Activated CD8-positive, alpha-beta memory T cell treated with anti-CD3 and anti-CD28 coated beads for 24 hours (primary cell): ENCODE data around the gene CIB4.
"Not testable (repeated sequence)": the region's sequence is repeated elsewhere in the genome, so short reads cannot be mapped to it uniquely, and the experiment has no call there.

Experiments
- DNase-seq: peaks from one replicate; pipeline ENCODE4 v3.0.0-alpha.2; 2020

CIB4 gene

DNA sequence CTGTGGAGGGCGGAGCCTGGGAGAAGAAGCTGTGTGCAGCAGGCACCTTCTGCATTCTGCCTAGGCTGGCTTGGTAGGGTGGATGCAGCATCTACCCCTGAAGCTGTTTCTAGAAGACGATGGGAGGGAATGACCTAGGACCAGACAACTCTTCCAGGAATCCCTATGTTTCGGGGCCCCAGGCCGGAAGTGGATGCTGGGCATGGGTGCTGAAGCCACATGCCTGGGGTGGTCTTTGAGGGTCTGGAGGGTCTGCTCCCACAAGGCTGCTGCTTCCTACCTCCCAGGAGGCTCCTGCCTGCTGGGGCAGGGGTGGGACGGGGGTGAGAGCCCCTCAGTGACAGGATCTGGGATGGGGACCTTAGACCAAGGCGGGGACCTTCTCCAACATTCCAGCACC lies 61.0 kb downstream of the CIB4 start:
- no peak for DNase-seq

DNA sequence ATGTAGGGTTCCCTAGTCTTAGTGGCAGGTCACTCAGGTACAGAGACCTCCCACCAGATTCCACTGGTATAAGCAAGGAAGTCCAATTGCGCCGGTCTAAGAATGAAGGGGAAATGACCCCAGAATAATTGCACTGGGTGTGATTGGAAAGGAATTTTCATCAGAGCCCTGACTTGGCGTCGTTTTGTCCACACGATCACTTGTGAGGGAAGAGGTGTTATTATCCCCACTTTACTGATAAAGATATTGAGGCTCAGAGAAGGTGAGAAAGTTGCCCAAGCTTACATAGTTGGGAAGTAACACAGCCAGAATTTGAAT lies 61.5 kb downstream of the CIB4 start:
- DNase-seq = no peak

DNA sequence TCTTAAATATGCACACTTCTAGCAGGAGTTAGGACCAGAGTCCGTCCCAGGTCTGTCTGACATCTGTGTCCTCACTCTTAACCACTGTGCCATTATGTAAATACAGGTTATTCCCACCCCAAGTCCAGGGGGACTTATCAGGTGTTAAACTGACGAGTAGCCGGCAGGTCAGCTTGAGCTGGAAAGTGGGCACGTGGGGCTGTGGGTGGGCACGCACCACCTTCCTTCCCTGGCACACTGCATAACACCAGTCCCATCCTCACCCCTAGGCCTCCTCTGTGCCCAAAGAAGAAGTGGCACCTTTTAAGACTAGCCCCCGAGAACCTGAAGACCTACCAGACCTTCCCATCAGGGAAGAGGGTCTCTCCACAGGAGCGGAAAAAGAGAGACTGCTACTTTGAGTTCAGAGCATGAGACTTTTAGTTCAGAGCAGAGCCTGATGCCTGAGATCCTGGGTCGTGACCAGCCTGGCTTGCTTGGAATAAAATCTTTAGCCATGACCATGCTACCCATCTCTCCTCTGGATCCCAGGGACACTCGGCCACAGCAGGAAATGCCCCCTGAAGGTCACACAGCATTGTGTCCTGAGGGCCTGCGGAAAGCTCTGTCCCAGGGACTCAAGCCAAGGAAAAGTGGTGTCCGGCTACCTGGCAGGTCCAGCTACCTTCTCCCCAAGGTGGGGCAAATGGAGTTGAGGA lies 62.0 kb downstream of the CIB4 start:
- no peak for DNase-seq

DNA sequence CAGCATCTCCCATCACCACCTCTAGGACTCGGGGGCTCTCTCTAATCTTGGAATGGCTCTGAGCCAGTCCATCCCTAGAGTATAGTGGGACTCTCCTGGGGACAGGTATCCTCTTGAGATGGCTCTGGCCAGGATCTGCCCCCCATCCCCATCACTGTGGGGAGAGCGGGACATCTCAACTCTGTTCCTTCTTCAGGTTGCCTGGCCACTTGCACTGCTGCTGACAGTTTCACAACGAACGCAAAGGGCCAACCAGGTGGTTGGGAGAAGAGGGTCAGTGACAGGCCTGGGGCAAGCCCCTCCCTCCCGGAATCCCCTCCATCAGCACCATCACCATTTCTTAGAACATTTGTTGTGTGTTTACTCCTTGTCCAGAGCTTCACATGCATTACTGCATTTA lies 62.6 kb downstream of the CIB4 start:
- no peak for DNase-seq

DNA sequence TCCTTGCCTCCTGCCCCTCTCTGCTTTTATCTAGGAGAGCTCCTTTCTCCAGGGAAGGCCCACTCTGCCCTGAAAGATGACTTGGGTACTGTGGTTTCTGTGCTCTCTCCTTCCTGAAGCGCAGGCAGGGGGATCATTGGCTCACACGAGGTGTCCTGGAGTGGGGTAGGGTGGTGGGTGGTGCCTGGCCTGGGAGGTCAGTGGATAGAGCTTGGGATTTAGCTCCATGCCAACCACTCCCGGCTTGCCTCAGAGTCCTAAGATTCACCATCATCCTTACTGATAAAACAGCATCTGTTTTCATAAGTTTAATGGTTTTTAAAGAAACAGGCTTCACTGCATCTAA lies 63.1 kb downstream of the CIB4 start:
- DNase-seq = no peak

DNA sequence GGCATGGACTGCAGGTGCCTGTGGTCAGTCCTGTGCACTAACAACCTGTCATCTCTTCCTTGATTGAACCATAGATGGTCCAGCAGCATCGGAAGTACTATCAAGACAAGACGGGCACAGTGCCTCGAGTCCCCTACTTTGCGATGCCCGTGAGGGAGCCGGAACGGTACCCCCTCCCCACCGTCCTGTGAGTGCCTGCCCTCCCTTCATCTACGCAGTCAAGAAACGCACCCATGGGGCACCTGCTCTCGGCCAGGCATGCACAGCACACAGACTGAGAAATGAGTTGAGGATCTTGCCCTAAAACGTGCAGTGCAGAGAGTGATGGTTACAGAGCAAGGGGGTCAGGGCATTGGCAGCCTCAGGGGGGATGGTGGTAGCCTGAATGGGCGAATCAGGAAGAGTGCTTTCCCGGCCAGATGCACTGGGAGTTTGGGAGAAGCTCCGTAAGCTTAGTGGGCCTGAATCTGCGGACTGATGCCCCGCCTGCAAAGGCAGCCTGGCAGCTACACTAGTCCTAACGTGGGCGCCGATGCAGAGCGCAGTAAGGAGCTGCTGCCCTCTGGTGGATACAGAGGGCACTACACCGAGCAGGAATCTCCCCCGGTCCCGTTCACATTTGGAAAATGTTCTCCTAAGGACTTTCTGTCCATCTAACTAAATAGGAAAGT lies 63.6 kb downstream of the CIB4 start:
- peak; percentile 84 for DNase-seq

DNA sequence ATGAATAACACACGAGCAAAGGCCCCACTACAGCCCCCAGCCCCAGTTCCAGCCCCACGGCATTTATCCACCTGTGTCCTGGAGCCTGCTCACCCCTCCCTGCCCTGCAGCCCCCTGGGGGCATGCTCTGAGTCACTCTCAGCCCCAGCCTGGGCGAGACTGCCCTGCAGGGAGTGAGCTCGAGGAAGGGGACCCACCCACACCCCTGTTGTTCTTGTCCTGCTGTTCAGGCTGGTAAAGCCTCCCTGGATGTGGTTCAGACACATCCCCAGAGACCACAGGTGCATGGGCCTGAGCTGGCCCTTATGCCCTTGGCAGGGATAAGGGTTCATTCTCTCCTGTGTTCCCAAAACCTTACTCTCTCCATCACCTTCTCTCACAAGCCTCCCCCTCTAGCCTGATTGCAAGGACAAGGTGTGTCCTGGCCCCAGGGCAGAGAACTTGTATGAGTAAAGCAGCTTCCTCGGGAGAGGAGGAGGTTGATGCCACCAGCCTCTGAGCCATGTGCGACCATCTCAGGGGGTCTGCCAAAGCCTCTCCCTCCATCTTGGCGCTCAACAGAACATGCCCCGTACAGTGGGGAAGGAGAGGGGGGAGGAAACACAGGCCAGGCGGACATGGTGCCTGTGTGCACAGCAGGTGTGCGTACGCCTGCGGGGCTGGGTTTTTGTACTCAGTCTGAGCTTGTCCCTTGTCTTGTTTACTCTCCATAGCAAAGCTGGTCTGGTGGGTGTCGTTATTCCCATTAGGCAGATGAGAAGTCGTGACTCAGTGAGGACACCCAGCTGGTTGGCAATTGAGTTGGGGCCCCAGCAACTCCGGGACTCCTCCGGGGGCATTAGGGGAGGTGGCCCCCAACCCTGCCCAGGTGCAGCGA lies 64.4 kb downstream of the CIB4 start:
- DNase-seq = no peak

DNA sequence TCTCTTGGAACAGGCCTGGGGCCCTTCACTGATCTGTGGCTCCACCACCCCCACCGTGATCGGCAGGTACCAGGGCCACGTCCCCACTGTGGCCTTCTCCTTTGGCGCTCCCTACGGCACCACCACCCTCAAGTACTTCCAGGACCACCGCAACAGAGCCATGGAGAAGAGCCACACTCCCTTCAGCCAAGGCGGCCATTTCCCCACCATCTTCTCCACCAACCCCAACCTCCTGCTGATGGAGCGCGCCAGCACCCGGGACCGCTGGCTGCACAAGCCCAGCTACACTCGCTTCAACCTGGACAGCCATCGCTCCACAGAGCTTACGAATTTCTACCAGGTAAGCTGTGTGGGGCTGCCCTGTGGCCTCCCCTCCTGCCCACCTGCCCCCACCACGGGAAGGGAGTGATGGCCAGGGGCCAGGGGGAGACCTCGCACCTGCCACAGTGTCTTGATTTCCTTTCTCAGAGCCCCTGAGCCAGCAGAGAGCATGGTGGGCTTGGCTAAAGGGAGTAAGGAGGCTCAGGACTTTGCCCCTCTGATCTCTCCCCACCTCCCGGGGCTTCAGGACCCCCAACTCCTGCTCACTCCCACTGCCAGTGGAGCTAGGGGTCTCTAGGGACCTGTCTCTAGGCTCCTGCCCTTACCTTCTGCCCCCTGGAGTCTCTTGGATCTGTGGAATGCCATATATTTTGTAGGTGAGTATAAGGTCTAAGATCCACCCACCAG lies 65.2 kb downstream of the CIB4 start:
- no peak for DNase-seq

DNA sequence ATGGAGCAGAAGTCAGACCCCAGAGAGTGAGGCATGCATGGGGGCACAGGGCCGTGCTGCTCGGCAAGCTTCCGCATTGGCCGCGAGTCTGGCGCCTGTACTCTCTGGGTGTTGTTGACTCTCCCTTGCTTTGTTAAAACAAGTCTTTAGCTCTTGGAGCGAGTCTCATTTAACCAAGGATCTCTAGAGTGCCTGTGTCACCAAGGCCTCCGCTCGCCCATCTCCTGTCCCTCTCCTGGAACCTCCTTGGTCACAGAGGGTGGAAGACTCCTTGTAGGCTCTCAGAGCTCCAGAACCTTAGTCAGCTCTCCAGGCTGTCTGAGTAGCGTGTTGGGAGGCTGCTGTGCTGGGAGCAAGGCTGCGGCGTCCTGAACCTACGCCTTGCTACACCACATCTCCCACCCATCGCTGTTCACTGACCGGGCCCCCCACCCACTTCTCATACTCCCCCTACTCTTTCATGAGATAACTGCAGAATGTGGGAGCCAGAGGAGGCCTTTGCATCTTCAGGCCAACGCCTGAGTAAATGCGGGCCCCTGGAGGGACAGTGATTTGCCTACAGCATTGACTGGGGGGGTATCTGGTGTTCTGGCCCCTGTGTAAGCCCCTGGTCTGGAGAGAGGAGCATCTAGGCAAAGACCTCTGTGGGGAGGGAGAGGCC lies 66.1 kb downstream of the CIB4 start:
- DNase-seq = no peak

DNA sequence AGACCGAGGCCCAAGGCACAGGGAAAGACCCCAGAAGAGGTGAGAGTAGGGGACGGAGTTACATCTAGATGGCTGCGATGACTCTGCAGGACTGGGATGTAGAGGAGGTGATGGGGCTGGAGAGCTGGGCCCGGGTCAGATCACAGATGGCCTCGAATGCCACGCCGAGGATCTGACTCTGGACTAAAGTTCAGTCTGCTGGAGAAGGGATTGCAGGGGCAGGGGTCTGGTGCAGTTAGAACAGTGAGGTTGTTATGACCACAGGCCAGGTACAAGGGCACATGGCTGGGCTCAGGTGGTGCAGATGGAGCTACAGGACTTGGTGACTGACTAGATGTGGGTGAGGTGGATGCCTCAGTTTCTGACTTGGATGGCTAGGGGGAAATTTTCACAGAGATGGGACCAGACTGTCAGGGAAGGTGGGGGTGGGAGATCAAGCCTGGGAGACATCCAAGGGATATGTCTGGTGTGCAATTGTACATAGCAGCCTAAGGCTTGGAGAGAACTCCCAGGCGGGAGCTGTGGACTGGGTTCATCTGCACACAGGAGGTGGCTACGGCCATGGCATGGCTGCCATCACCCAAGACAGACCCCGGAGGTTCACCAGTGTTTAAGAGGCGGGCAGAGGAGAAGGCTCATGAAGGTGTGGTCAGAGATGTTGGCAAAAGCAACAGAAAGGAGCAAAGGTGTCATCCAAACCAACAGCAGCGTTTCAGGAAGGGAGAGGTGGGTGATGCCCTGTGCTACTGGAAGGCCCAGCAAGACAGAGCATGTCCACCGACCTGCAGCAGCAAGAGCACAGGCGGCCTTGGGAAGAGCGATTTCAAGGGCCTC lies 66.9 kb downstream of the CIB4 start:
- DNase-seq = no peak

DNA sequence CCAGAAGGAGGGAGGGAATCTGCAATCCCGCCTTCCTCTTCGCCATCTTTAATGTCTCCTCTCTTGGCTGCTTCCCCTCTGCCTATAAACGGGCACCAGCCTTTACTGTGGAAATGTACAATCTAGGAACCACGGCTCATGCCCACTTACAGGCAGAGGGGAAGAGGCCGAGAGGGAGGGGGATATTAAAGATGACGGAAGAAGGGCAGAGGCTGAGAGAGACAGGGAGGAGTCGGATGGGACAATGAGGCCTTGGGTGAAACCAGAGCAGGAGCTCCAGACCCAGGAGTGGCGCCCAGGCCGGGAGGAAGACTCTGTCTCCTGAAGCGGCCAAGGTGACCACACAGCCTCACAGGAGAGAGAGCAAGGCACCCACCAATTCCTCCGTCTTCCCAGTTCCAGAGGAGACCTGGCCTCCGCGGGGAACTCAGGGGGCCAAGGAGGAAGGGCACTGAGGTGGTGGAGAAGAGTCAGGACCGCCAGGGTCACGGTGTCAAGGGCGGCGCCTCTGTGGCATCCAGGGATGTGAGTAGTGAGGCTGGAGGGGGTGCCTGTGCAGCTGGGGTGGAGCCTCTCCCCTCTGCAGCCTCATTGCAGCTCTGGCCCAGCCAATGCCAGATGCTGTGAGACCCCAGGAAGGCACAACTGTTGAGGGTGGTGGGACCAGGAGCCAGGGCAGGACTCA lies 67.8 kb downstream of the CIB4 start:
- no peak for DNase-seq

DNA sequence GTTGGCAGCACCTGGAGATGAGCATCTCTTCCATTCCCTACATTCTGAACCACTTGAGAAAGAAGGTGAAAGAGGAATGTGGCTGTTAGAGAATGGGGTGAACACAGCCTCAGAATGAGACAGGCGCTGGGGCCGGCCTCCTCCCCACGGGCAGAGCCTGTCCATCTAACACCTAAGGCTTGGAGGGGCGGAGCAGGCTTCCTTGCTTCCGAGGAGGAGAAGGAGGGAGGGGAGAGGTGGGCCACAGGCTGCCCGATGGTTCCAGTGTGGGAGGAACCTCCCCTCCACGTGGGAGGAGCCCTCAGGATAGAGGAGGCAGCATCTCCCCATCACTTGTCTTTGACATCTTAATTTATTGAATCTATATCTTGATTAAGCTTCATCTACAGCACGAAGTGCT lies 68.6 kb downstream of the CIB4 start:
- DNase-seq = no peak

DNA sequence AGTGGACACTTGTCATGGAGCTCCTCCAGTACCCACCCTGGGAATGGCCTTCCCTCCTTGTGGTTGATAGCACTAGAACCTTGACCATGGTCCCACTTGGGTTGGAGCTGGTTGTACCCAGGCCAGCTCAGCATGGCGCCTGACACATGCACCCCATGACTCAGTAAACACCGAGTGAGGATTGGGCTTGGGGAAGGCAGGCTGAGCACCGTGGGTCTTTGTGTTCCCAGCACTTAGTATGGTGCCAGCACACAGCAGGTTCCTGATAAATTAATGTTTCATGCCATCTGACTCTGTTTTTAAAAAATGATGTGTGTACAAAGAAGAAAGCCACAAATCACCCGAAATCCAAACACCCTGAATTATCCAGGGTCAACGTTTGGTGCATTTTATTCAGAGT lies 69.8 kb downstream of the CIB4 start:
- no peak for DNase-seq

DNA sequence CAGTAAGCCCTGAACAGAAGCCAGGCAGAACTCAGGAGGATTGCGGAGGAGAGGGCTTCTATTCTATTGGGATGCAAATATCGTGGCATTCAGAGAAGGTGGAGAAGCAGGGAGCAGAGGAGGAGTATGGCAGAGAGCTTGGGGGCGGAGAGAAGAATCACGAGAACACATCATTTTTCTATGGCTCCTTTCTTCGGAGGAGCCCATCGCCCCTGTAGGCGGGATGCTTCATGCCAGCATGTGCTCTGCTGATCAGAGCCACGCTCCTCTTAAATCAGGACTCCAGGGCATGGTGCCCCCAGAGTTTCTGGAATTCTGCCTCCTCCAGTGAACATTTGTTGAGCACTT lies 71.1 kb downstream of the CIB4 start:
- DNase-seq = no peak

DNA sequence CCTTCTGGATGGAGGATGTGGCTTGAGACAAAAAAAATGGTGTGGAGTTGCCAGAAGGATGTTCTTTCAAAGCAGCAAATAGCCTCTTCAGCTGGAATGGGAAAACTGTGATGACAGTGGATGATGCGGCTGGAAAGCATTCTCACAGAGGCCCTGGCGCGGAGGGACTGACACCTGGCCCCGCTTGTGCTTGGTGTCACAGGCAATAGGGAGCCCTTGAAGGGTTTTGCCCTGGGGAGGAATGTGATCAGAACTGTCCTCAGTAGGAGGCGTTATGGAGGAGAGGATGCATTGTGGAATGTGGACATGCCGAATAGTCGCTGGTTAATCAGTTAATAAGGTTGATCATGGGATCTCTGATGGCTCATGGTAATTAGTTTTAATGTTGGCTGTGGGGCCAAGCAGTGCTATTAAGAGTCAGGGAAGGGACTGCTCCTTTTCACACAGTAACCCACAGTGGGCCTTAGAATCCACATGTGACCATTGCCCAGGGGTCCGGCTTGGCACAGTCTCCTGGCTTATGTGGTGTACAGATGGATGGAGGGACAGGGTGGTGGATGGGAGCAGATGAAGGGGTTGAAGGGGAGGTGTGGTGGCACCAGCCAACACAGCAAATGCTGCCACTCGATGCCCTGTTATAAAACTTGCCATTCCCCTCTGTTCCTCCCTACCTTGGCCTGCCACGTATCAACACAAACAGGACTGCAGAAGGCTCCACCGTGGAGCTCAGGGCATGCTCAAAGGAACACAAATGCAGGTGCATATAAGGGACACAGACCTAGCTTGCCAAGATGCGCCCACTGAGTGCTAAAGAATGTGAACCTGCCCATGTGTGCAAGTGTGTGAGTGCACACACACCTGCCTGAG lies 71.7 kb downstream of the CIB4 start:
- no peak for DNase-seq

DNA sequence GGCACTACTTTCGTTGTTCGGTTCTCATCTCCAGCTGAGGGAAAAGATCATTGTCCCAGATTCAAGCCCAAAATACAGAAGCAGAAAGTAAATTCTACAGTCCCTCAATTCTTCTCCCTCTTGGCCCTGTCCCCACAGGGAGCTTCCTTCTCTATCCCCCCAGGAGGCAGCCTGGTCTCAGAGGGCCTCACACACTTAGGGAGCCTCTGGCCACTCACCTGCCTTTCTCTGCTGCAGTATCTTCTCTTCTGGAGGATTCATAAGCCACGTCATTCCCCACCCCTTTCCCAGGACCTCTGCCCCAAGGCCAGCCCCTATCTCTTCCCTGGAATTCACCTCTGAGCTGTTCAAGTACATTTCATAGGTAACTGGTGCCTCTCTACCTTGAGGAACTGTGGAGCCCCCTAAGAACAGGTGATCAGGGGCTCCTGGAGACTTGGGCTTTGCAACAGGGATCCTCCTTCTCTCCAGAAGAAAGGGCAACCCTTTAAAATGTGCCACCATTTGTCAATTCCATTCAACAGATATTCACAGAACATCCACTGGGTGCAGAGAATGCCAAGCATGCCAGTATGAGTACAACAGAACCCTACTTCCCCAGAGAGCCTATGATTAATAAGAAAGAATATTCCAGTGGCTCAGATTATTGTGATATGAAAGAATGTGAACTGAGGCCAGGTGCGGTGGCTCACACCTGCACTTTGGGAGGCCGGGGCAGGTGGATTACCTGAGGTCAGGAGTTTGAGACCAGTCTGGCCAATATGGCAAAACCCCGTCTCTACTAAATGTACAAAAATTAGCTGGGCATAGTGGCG lies 72.9 kb downstream of the CIB4 start:
- DNase-seq = no peak

DNA sequence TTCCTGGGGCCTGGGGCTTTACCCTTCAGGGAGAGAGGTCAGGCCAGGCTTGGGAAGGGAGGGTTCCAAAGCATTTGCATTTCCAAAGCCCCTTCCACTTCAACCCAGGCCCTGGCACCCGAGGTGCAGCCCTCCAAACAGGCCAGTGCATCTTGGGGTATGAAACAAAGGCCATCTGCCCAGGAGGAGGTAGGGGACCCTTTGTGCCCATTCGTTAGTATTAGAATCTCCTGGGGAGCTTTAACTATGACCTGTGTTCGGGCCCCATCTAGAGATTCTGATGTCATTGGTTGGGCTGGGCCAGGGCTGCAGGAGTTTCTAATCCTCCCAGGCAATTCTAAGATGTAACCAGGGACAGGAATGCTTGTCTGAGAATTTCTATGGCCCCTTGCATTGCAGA lies 73.6 kb downstream of the CIB4 start:
- DNase-seq = no peak

DNA sequence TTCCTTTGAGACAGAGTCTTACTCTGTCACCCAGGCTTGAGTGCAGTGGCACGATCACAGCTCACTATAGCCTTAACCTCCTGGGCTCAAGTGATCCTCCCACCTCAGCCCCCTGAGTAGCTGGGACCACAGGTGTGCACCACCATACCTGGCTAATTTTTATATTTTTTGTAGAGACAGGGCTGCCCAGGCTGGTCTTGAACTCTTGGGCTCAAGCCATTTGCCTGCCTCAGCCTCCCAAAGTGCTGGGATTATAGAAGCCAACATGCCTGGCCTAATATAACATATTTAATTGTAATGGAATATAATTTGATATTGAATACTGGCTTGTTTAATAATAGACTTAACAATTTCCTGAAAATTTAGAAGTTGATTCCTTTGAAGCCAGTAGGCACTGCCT lies 74.4 kb downstream of the CIB4 start:
- not testable (repeated sequence) for DNase-seq

DNA sequence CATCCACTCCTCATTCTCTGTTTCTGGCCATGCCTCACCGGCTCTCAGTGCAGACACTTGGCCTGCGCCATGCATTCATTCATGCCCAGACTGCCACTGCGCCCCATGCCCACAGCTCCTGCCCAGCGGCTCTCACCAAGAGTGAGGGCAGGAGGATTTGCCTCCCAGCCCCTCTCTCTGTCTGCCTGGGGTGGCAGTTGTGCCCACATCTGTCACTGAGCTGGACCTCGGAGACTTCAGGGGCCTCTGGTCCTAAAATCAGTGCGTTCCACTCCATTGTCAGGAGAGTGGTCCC lies 75.1 kb downstream of the CIB4 start:
- no peak for DNase-seq

DNA sequence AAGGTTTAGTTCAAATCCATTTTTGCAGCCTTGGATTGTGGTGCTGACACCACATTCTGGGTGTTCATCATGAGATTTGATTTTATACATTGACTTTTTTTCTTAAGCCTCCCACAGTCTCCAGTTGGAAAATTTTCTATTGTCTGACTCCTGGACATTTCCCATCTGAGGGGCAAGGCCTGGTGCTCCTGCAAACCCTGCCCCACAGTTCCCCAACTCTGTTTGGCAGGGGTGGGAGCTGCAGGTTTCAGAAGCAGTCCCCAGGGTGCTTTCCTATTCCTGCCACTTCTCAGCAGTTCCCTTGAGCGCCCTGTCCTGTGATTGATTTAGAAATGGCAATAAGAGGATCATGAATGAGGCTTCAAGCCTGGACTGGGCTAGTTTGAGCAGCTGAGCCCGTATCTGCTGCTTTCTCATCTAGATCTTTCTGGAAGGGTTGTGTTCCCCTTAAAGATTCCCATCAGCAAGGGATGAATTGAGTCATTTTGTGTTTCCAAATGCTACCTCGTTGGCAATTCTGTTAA lies 77.0 kb downstream of the CIB4 start:
- DNase-seq = no peak
